Measurements from ENCODE around the gene SLC35E4.

SLC35E4 gene

DNA sequence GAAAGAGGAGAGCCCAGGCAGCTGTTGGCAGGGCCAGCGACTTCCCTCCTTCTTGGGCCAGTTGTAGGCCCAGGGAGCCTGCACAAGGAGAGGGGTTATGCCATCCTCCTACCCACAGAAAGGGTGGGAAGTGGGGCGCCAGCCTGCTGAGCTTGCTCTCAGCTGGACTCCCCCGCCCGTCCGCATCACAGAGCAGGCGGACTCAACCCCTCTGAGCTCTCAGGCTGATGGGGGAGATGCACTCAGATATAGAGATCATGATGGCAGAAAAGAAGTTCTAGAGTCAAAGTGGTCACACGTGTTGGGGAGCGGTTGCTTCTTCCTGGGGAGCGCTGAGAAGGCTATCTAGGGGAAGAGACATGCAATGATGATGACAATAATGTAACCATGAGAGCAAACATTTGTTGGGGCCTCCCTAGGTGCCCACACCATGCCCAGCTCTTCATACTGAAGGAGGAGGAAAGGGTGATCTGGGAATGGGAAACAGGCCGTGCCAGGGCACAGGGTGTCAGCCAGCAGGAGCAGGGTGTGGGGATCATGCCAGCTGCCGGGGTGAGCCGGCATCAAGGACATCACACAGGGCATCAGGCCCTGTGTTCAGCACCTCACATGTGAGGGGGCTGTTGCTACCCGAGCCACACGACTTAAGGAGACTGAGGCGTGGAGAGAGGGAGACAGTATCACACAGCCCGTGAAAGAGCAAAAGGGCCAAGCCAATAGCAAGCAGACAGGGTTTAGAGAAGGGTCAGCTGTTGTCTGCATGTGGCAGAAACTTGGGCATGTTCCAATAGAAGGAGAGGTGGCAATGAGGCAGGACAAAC lies 7.7 kb downstream of the SLC35E4 start:
- H3K27me3 ChIP-seq (ENCODE audit: control insufficient read depth, insufficient read depth, low read length) = no peaks in the 10 kb centered on the region
- no peaks in the 10 kb centered on the region for H3K36me3 ChIP-seq (ENCODE audit: control insufficient read depth, insufficient read depth, low read length)
- no peaks in the 10 kb centered on the region for H3K4me1 ChIP-seq (ENCODE audit: control insufficient read depth, insufficient read depth, low read length)
- H3K27ac ChIP-seq (ENCODE audit: low read depth, low read length) = no peak overlapping the region
- no peak overlapping the region for H3K9ac ChIP-seq (ENCODE audit: low read length)
- H3K4me3 ChIP-seq (ENCODE audit: low read length) = no peak overlapping the region

DNA sequence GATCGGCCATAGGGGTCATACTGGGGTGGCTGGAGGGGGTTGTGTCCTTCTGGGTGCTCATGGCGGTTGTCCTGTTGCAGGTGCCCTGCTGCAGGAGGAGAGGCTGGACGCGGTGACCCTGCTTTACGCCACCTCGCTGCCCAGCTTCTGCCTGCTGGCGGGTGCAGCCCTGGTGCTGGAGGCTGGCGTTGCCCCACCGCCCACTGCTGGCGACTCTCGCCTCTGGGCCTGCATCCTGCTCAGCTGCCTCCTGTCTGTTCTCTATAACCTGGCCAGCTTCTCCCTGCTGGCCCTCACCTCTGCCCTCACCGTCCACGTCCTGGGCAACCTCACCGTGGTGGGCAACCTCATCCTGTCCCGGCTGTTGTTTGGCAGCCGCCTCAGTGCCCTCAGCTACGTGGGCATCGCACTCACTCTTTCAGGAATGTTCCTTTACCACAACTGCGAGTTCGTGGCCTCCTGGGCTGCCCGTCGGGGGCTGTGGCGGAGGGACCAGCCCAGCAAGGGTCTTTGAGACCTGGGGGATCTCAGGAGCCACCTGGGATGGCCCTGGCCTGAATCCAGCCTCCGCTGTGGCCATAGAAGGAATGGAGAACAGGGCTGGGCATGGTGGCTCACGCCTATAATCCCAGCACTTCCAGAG lies 11.1 kb downstream of the SLC35E4 start:
- Histone ChIP-seq H3K27ac (ENCODE audit: low read depth, low read length) (no peak overlapping the region), H3K4me3 (ENCODE audit: low read length) (no peak overlapping the region), H3K4me1 (ENCODE audit: control insufficient read depth, insufficient read depth, low read length) (no peaks in the 10 kb centered on the region), H3K27me3 (ENCODE audit: control insufficient read depth, insufficient read depth, low read length) (no peaks in the 10 kb centered on the region), H3K9ac (ENCODE audit: low read length) (no peak overlapping the region), H3K36me3 (ENCODE audit: control insufficient read depth, insufficient read depth, low read length) (no peaks in the 10 kb centered on the region)

DNA sequence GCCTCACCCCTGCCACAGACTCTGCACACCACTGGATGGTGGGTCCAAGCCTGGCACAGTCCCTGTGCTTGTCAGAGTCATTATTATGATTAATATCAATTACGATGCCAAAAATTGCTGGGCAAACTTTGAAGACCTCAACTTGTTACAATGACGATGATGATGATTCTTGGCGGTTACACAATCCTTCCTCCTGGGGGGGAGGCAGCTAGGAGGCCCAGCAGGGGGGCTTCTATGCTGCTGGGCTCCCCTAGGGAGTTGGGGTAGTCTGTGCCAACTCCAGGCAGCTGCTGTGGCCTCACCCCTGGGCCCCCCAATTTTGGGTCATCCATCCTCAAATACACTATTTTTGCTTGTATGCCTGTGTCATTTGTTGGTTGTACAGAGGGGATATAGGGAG lies 12.0 kb downstream of the SLC35E4 start:
- Histone ChIP-seq H3K4me1 (ENCODE audit: control insufficient read depth, insufficient read depth, low read length) (no peaks in the 10 kb centered on the region), H3K4me3 (ENCODE audit: low read length) (no peak overlapping the region), H3K9ac (ENCODE audit: low read length) (no peak overlapping the region), H3K27ac (ENCODE audit: low read depth, low read length) (no peak overlapping the region), H3K36me3 (ENCODE audit: control insufficient read depth, insufficient read depth, low read length) (no peaks in the 10 kb centered on the region), H3K27me3 (ENCODE audit: control insufficient read depth, insufficient read depth, low read length) (no peaks in the 10 kb centered on the region)

DNA sequence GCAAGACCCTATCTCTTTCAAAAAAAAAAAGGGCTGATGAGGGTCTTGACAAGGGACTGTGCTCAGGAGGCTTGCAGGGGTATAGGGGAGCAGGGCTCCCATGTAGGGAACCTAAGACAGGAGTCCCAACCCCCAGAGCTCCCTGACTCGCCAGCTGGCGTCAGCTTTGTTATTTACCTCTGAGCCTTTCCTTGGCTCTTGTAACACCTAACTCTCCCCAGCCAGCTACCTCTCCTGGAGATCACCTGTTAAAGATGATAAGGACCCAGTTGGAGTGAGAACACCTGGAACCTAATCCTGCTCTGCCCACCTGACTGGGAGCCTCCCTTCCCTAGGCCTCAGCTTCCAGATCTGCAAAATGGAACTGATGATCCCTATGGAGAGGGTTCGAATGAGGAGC lies 13.2 kb downstream of the SLC35E4 start:
- Histone ChIP-seq H3K4me3 (ENCODE audit: low read length) (no peak overlapping the region), H3K4me1 (ENCODE audit: control insufficient read depth, insufficient read depth, low read length) (no peaks in the 10 kb centered on the region), H3K36me3 (ENCODE audit: control insufficient read depth, insufficient read depth, low read length) (no peaks in the 10 kb centered on the region), H3K27me3 (ENCODE audit: control insufficient read depth, insufficient read depth, low read length) (no peaks in the 10 kb centered on the region), H3K9ac (ENCODE audit: low read length) (no peak overlapping the region), H3K27ac (ENCODE audit: low read depth, low read length) (no peak overlapping the region)

DNA sequence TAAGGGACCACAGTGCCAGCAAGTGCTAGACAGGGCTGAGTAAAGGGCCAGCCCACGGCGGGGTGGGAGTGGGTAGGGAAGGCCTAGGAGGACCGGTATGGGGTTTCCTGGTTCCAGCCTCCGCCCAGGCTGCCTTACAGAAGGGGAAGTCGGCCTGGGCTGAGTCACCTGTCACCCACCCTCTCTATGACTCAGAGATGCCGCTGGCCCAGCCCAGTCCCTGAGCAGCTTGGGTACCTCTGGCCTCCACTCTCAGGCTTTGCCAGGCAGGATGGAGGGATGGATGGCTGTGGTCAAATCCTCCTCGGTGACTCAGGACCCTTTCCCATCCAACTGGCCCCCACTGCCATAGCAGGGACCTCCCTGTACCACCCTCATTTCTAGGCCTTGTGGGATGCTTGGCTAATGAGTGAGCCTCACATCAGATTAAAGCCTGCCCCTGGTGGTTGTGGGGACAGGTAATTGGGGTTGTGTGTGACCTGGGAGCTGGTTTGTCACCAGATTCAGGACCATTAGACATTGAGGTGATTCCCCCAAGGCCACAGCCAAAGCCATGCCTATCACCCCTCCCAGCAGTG lies 13.9 kb downstream of the SLC35E4 start:
- Histone ChIP-seq H3K36me3 (ENCODE audit: control insufficient read depth, insufficient read depth, low read length) (no peaks in the 10 kb centered on the region), H3K9ac (ENCODE audit: low read length) (no peak overlapping the region), H3K4me1 (ENCODE audit: control insufficient read depth, insufficient read depth, low read length) (no peaks in the 10 kb centered on the region), H3K27me3 (ENCODE audit: control insufficient read depth, insufficient read depth, low read length) (no peaks in the 10 kb centered on the region), H3K4me3 (ENCODE audit: low read length) (no peak overlapping the region), H3K27ac (ENCODE audit: low read depth, low read length) (no peak overlapping the region)

DNA sequence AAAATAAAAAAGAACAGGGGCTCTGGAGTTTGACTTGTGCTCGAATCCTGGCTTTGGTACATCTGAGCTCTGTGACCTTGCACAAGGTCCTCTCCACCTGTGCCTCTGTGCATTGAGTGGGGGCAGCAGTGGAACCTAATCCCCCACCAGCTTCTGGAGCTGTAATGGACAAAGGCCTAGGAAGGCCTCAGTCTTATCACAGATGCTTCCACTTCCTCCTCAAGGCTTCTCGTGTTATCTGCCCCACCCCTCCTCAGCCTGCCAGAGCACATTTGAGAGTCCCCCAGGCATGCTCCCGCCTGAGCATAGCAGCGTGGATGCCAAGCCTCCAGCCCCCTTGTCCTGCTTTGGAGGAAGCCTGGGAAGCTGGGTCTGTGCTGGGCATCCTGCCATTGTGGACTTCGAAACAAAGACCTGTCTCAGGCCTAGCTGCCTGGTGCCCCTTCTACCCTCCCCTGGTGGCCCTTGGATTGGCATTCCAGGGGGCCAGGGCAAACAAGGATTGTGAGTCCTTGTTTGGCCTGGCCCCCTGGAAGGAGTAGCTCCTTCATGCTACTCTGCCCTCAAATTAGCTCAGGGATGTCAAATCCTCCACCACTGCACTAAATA lies 15.0 kb downstream of the SLC35E4 start:
- H3K9ac ChIP-seq (ENCODE audit: low read length) = no peak overlapping the region
- H3K4me3 ChIP-seq (ENCODE audit: low read length) = no peak overlapping the region
- no peaks in the 10 kb centered on the region for H3K36me3 ChIP-seq (ENCODE audit: control insufficient read depth, insufficient read depth, low read length)
- no peaks in the 10 kb centered on the region for H3K4me1 ChIP-seq (ENCODE audit: control insufficient read depth, insufficient read depth, low read length)
- no peaks in the 10 kb centered on the region for H3K27me3 ChIP-seq (ENCODE audit: control insufficient read depth, insufficient read depth, low read length)
- H3K27ac ChIP-seq (ENCODE audit: low read depth, low read length) = no peak overlapping the region

DNA sequence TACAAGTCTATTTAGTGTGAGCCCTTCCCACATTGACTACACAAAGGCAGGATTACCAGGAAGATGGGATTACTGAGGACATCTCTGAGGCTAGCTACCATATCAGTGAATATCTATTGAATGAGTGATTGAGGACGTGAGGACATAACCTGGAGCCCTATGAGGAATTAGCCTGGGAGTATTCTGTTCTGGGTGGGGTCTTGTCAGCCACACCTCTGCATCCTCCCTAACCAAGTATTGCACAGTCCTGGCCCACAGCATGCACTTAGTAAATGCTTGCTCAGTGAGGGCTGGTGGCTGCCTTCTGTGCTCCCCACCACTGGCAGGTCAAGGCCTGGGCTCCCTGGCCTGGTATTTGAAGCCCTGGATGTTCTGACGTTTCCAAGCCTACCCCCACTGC lies 17.3 kb downstream of the SLC35E4 start:
- Histone ChIP-seq H3K4me3 (ENCODE audit: low read length) (no peak overlapping the region), H3K27me3 (ENCODE audit: control insufficient read depth, insufficient read depth, low read length) (no peaks in the 10 kb centered on the region), H3K36me3 (ENCODE audit: control insufficient read depth, insufficient read depth, low read length) (no peaks in the 10 kb centered on the region), H3K9ac (ENCODE audit: low read length) (no peak overlapping the region), H3K27ac (ENCODE audit: low read depth, low read length) (no peak overlapping the region), H3K4me1 (ENCODE audit: control insufficient read depth, insufficient read depth, low read length) (no peaks in the 10 kb centered on the region)

DNA sequence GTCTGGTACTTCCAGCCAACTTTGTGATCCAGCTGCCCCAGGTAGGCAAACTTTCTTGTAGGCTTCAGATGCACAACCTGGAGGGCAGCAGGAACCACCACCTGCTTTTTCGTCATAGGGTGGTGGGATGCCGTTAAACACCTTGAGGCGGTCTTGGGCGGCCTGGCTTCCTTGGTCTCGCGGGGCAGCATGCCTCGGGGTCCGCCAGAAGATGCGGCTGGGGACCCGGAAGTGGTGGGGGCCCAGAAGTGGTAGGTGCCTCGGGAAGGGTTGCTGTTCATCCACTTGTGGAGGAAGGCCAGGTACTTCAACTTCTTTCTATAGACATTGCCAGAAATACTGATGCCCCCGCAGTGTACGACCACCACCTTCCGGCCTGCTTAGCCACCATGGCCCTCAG lies 18.8 kb downstream of the SLC35E4 start:
- H3K36me3 ChIP-seq (ENCODE audit: control insufficient read depth, insufficient read depth, low read length) = no peaks in the 10 kb centered on the region
- H3K27ac ChIP-seq (ENCODE audit: low read depth, low read length) = no peak overlapping the region
- no peaks in the 10 kb centered on the region for H3K27me3 ChIP-seq (ENCODE audit: control insufficient read depth, insufficient read depth, low read length)
- H3K9ac ChIP-seq (ENCODE audit: low read length) = no peak overlapping the region
- H3K4me1 ChIP-seq (ENCODE audit: control insufficient read depth, insufficient read depth, low read length) = no peaks in the 10 kb centered on the region
- H3K4me3 ChIP-seq (ENCODE audit: low read length) = no peak overlapping the region

DNA sequence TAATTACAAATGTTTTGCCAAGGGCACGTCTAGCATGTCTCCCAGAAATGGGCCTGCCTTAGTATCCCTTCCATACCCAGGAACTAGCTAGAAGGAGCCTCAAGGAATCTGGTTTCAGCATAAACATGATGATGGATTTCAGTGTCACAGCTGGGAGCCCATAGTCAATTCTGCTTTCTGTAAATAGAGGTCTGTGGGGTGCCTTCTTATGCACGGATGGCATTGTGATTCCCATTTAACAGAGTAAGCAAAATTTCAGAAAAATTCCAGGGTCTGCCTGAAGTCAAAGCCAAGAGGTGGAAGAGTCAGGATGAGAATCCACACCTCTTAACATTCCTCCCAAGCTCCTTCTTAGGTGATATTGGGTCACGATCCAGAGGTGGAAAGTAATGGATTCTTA lies 20.0 kb downstream of the SLC35E4 start:
- Histone ChIP-seq H3K27me3 (ENCODE audit: control insufficient read depth, insufficient read depth, low read length) (no peaks in the 10 kb centered on the region), H3K27ac (ENCODE audit: low read depth, low read length) (no peak overlapping the region), H3K4me3 (ENCODE audit: low read length) (no peak overlapping the region), H3K9ac (ENCODE audit: low read length) (no peak overlapping the region), H3K4me1 (ENCODE audit: control insufficient read depth, insufficient read depth, low read length) (no peaks in the 10 kb centered on the region), H3K36me3 (ENCODE audit: control insufficient read depth, insufficient read depth, low read length) (no peaks in the 10 kb centered on the region)

DNA sequence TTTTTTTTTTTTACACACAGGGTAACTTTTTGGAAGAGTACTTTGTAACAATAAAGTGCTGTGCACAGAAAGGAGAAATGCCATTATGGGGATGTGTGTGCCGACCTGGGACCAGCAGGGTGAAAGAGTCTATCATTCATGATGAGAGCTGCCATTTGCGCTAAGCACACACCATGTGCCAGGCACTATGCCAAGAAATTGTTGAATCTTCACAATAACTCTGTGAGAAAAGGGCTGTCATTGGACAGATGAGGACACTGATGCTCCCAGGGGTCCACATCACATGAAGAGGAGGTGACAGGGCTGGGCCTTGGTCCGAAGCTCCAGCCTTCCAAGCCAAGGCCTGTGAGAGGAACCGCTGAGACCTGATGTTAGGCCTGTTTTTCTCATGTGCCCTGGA lies 26.5 kb downstream of the SLC35E4 start:
- no peaks in the 10 kb centered on the region for H3K4me1 ChIP-seq (ENCODE audit: control insufficient read depth, insufficient read depth, low read length)
- H3K4me3 ChIP-seq (ENCODE audit: low read length) = no peak overlapping the region
- H3K27me3 ChIP-seq (ENCODE audit: control insufficient read depth, insufficient read depth, low read length) = no peaks in the 10 kb centered on the region
- H3K36me3 ChIP-seq (ENCODE audit: control insufficient read depth, insufficient read depth, low read length) = peaks cover 9% of the 10 kb centered on the region
- no peak overlapping the region for H3K9ac ChIP-seq (ENCODE audit: low read length)
- H3K27ac ChIP-seq (ENCODE audit: low read depth, low read length) = no peak overlapping the region

DNA sequence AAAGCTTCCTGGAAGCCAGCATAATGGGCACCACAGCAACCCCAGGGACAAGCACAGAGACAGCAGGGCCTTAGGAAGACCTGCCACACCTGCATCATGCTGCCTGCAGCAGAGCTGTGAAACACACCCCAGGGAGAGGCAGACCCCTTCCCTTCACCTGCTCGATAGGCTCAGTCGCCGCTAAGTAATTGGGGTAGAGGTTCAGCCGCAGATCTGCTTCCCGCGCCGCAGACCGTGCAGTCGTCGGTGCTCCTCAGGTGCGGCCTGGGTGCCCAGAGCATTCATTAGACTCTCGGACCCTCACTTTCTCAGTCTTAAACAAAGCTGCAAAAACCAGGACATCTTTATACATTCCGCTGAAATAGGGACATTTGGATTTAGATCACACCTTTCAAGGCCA lies 29.2 kb downstream of the SLC35E4 start:
- no peaks in the 10 kb centered on the region for H3K4me1 ChIP-seq (ENCODE audit: control insufficient read depth, insufficient read depth, low read length)
- peaks cover 9% of the 10 kb centered on the region for H3K36me3 ChIP-seq (ENCODE audit: control insufficient read depth, insufficient read depth, low read length)
- no peaks in the 10 kb centered on the region for H3K27me3 ChIP-seq (ENCODE audit: control insufficient read depth, insufficient read depth, low read length)
- no peak overlapping the region for H3K4me3 ChIP-seq (ENCODE audit: low read length)
- H3K9ac ChIP-seq (ENCODE audit: low read length) = no peak overlapping the region
- no peak overlapping the region for H3K27ac ChIP-seq (ENCODE audit: low read depth, low read length)

DNA sequence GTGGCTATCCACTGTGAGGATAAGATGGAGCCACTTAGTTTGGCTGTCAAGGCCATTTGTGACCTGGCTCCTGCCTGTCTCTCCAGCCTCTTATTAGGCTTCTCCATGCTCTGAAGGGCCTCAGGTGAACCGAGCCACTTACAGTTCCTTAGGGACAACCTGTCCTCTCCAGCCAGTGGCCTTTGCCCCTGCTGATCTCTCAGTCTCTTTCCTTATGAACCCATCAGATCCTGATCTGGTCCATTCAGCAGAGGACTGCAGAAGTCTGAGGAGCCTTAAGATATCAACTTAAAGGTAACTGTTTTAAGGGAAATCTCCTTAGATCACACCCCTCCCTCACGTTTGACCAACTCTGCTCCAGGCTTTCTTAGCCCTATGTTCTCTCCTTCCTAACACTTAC lies 29.7 kb downstream of the SLC35E4 start:
- Histone ChIP-seq H3K36me3 (ENCODE audit: control insufficient read depth, insufficient read depth, low read length) (peaks cover 9% of the 10 kb centered on the region), H3K27ac (ENCODE audit: low read depth, low read length) (no peak overlapping the region), H3K27me3 (ENCODE audit: control insufficient read depth, insufficient read depth, low read length) (no peaks in the 10 kb centered on the region), H3K4me3 (ENCODE audit: low read length) (no peak overlapping the region), H3K4me1 (ENCODE audit: control insufficient read depth, insufficient read depth, low read length) (no peaks in the 10 kb centered on the region), H3K9ac (ENCODE audit: low read length) (no peak overlapping the region)
